ENCODE results near the gene SPTB.

GRCh38 chr14:64799555-64799954 lies 80.2 kb downstream of the SPTB start:
- TF ChIP-seq CTCF (IDR thresholded peaks at IDR 0.05), result no peak
- TF ChIP-seq EP300 (IDR thresholded peaks at IDR 0.05), result no peak

Measured in sigmoid colon (tissue), 4 donors.